Measurements from ENCODE around the gene RMND1. TPM values are rescaled to one million over a fixed set of nuclear protein-coding genes. Genes with fewer than 3 reads are reported as not detected.

RMND1 gene
- total and polyA plus RNA-seq, 9 of the 15 experiments (the other 6 are each of a cell fraction or from before 2014, with no cell fraction given) = 26.9 to 47.8 (median 36.2) TPM

GRCh38 chr6:151403919-151404308, 48.0 kb downstream of the RMND1 start:
- FAIRE-seq (no peak), ATAC-seq (no peak), DNase-seq (ENCODE audit: extremely low read depth in 1 of 4, low spot score in 3 of 4) (no peak)
- TF ChIP-seq ZNF79 (CRISPR knock-in tag; IDR thresholded peaks at IDR 0.05; ENCODE audit: low read depth) (no peak), POLR2A (conservative IDR thresholded peaks at IDR 0.05) (0 out of 2 replicates have a peak, but pooled peaks have one; percentile 2)
- ChIA-PET CTCF (ENCODE audit: low intra/inter-chr PET ratio) (interaction anchor here (0.6 kb wide), 1 partner anchor 51 kb away, joined by 3 read pairs; no protein-coding TSS in a partner anchor), POLR2A (interaction anchor here (1.5 to 2.5 kb wide), 2 partner anchors 10 to 13 kb away, joined by 4 to 9 read pairs; no protein-coding TSS in a partner anchor)
- BruUV-seq (replicated peaks) = no TSS peak
- 96% methylated on average over 3 of the region's 4 CpGs for WGBS (ENCODE audit: insufficient coverage, low coverage, missing lambda C conversion rate)
- Histone ChIP-seq H3K27me3 (ENCODE audit: control insufficient read depth in 2 of 2, insufficient read depth in 2 of 2, low read length in 2 of 2) (no peaks in the 10 kb centered on the region), H3K4me1 (replicated peaks in 1 of 2; ENCODE audit: control insufficient read depth in 2 of 2, insufficient read depth in 2 of 2, low read length in 2 of 2) (no peaks in the 10 kb centered on the region), H3K79me2 (ENCODE audit: control insufficient read depth, insufficient read depth, low read length) (peaks cover 52% of the 10 kb centered on the region), H3K27ac (ENCODE audit: extremely low read depth, low read depth, low read length) (no peak overlapping the region), H3K36me3 (ENCODE audit: control insufficient read depth, insufficient read depth, low read length) (peaks cover 78% of the 10 kb centered on the region), H3K4me3 (no peak overlapping the region), H3K9me3 (replicated peaks; ENCODE audit: control insufficient read depth, insufficient read depth, low read depth, low read length) (no peaks in the 10 kb centered on the region), H3K4me2 (ENCODE audit: insufficient read depth, low read length) (no peak overlapping the region), H3K9ac (ENCODE audit: insufficient read depth in 1 of 2, low read depth in 2 of 2, low read length in 2 of 2) (no peak overlapping the region), H4K20me1 (replicated peaks; ENCODE audit: control insufficient read depth, insufficient read depth, low read length) (no peaks in the 10 kb centered on the region; the same call in 1 of the 2 replicates), H3K9me1 (ENCODE audit: control insufficient read depth, insufficient read depth, low read length) (peaks cover 5% of the 10 kb centered on the region), H2AFZ (ENCODE audit: low read depth, low read length) (no peak overlapping the region)
- in situ Hi-C loops (cut with MboI) = loop anchor here (25.0 kb wide), 1 partner anchor 1583 kb away; the partner anchor contains the start of gene FBXO5
- intact Hi-C loops (cut with micrococcal nuclease) = no loop called here

GRCh38 chr6:151402228-151402627, 49.7 kb downstream of the RMND1 start:
- ChIA-PET CTCF (ENCODE audit: low intra/inter-chr PET ratio) (no interaction called here), POLR2A (interaction anchor here (1.0 to 1.5 kb wide), 2 partner anchors 9 to 32 kb away, joined by 3 read pairs; no protein-coding TSS in a partner anchor)
- Histone ChIP-seq H3K36me3 (ENCODE audit: control insufficient read depth, insufficient read depth, low read length) (peaks cover 78% of the 10 kb centered on the region), H3K9me1 (ENCODE audit: control insufficient read depth, insufficient read depth, low read length) (peaks cover 5% of the 10 kb centered on the region), H3K27ac (ENCODE audit: extremely low read depth, low read depth, low read length) (no peak overlapping the region), H3K4me2 (ENCODE audit: insufficient read depth, low read length) (no peak overlapping the region), H4K20me1 (replicated peaks; ENCODE audit: control insufficient read depth, insufficient read depth, low read length) (no peaks in the 10 kb centered on the region; the same call in 1 of the 2 replicates), H3K9me3 (replicated peaks; ENCODE audit: control insufficient read depth, insufficient read depth, low read depth, low read length) (no peaks in the 10 kb centered on the region), H3K4me3 (no peak overlapping the region), H3K27me3 (ENCODE audit: control insufficient read depth in 2 of 2, insufficient read depth in 2 of 2, low read length in 2 of 2) (no peaks in the 10 kb centered on the region), H3K9ac (ENCODE audit: insufficient read depth in 1 of 2, low read depth in 2 of 2, low read length in 2 of 2) (no peak overlapping the region), H3K79me2 (ENCODE audit: control insufficient read depth, insufficient read depth, low read length) (peaks cover 69% of the 10 kb centered on the region), H3K4me1 (replicated peaks in 1 of 2; ENCODE audit: control insufficient read depth in 2 of 2, insufficient read depth in 2 of 2, low read length in 2 of 2) (no peaks in the 10 kb centered on the region), H2AFZ (ENCODE audit: low read depth, low read length) (no peak overlapping the region)
- TF ChIP-seq ZNF668 (CRISPR knock-in tag; IDR thresholded peaks at IDR 0.05) (no peak), RBM25 (IDR thresholded peaks at IDR 0.05; ENCODE audit: low read depth, low read length, severe bottlenecking) (peak; percentile 29)
- WGBS (ENCODE audit: insufficient coverage, low coverage, missing lambda C conversion rate) = 100% methylated on average over 1 of the region's 1 CpG
- no TSS peak for BruUV-seq (replicated peaks)
- DNase-seq (ENCODE audit: extremely low read depth in 1 of 4, low spot score in 3 of 4) = no peak
- intact Hi-C loops (cut with micrococcal nuclease) (no loop called here), in situ Hi-C loops (cut with MboI) (loop anchor here (25.0 kb wide), 1 partner anchor 1585 kb away; the partner anchor contains the start of gene FBXO5)
- FAIRE-seq = no peak
- ATAC-seq = no peak

All from K562 (cell line).